Nephron (organoid): ENCODE measurements around the gene NRP2.

Experiments
- H3K27ac Mint-ChIP-seq, 3 experiments: 2 replicates each; pipeline ENCODE4 v1.8.0; 2020; ENCODE audit warnings: mixed read lengths in 3 of 3, mild to moderate bottlenecking in 2 of 3, moderate library complexity in 1 of 3
- H3K27me3 Mint-ChIP-seq: 2 replicates; pipeline ENCODE4 v1.8.0; 2021; ENCODE audit warnings: low read depth, mild to moderate bottlenecking, moderate library complexity, mixed read lengths
- H3K36me3 Mint-ChIP-seq: 2 replicates; pipeline ENCODE4 v1.8.0; 2020; ENCODE audit warnings: low read depth, mixed read lengths
- H3K4me1 Mint-ChIP-seq: 2 replicates; pipeline ENCODE4 v1.8.0; 2020; ENCODE audit warnings: mixed read lengths
- H3K4me3 Mint-ChIP-seq, 3 experiments: 2 replicates each; pipeline ENCODE4 v1.8.0; 2020; ENCODE audit warnings: mild to moderate bottlenecking in 3 of 3, mixed read lengths in 3 of 3, moderate library complexity in 2 of 3
- H3K9me3 Mint-ChIP-seq: 2 replicates; pipeline ENCODE4 v1.8.0; 2020; ENCODE audit warnings: mixed read lengths
- CTCF ChIP-seq, 3 experiments: fragments of 200-600 bp; sonication (generic); IDR thresholded peaks; one replicate each; pipeline ENCODE4 v1.5.0; 2021; ENCODE audit warnings: antibody characterized with exemption in 3 of 3; ENCODE audit not compliant: unreplicated experiment in 3 of 3

The NRP2 gene

DNA sequence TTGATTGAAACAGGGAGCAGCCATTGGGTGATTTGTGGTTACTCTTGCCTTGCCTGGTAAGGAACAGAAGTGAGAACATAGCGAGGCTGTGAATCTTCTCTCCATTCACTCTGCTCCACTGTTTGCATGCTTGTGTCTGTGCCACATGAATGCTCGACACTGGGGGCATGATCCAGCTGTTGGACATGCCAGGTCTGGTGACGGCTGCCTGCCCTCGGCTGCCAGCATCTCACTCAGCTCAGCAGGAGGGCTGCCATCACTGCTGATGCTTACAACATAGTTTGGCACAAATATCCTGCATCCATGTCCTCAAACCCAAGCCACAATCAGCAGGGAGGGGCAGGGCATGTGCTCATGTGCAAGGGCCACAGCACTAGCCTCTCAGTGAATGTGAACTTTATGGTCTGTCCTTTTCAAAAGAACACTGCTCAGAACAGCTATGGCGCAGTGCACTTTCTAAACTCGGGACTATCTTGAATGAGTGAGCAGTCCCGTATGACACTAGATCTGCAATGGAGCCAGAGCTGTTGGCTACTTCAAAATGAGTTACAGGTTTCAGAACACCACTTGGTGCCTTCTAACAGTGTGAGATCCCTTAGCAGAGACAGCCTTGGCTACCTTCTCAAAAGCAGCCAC is 126.3 kb downstream of the NRP2 start:
- Mint-ChIP-seq H3K27me3 (peaks cover 8% of the 10 kb centered on the region), H3K27ac (peak overlapping the region in 1 of 3 experiments; percentile 73), H3K4me1 (peaks cover 27% of the 10 kb centered on the region), H3K9me3 (no peaks in the 10 kb centered on the region), H3K4me3 (no peak overlapping the region), H3K36me3 (no peaks in the 10 kb centered on the region)
- TF ChIP-seq CTCF (IDR thresholded peaks at IDR 0.05; ENCODE audit: unreplicated experiment in 3 of 3), result no peak

GRCh38 chr2:205811387-205811786 is 129.1 kb downstream of the NRP2 start:
- no peak overlapping the region for H3K27ac Mint-ChIP-seq
- peaks cover 19% of the 10 kb centered on the region for H3K4me1 Mint-ChIP-seq
- no peaks in the 10 kb centered on the region for H3K9me3 Mint-ChIP-seq
- no peak for TF ChIP-seq CTCF (IDR thresholded peaks at IDR 0.05; ENCODE audit: unreplicated experiment in 3 of 3)
- no peak overlapping the region for H3K4me3 Mint-ChIP-seq
- H3K27me3 Mint-ChIP-seq, result peaks cover 4% of the 10 kb centered on the region
- no peaks in the 10 kb centered on the region for H3K36me3 Mint-ChIP-seq

GRCh38 chr2:205814039-205814364 is 131.7 kb downstream of the NRP2 start:
- Mint-ChIP-seq H3K27ac (no peak overlapping the region), H3K4me1 (peaks cover 8% of the 10 kb centered on the region), H3K4me3 (no peak overlapping the region), H3K27me3 (no peaks in the 10 kb centered on the region), H3K9me3 (no peaks in the 10 kb centered on the region), H3K36me3 (no peaks in the 10 kb centered on the region)
- no peak for TF ChIP-seq CTCF (IDR thresholded peaks at IDR 0.05; ENCODE audit: unreplicated experiment in 3 of 3)

DNA sequence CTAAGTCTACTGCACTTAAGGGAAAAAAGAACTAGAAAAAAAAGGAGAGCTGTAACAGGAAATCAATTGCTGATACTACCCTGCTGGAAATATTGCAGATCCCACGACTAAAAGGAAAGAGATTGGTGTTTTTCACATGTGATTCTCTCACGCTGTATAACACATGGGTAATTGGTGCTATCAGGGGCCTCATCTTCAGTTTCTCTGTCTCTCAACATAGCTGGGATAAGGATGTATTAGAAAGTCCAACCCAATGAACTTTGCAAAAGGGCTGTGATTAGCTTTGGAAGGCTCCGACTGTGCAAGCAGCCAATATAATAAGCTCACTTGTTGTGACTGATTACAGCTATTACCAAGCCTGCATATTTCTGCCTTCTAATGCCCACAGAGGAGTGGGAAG is 133.4 kb downstream of the NRP2 start:
- H3K36me3 Mint-ChIP-seq, result no peaks in the 10 kb centered on the region

DNA sequence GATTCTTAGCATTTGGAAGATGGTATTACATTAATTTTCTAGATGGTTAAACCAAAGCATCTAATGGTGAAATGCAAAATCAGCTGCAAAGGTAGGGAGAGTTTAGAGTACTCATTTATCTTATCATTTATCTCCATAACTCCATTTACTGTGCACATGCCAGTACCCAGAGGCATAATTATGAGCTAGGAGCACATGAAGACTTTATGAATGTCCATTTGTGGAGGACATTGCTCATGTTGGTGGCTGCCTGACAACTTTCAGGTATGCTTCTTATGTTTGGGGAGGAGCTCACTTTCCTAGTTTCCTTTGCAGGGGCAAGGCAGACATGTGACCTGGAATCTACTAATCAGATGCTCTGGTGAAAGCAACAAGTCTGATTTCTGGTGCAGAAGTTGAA is 134.0 kb downstream of the NRP2 start:
- Mint-ChIP-seq H3K4me3 (no peak overlapping the region), H3K27me3 (no peaks in the 10 kb centered on the region), H3K4me1 (peaks cover 5% of the 10 kb centered on the region), H3K27ac (no peak overlapping the region), H3K36me3 (no peaks in the 10 kb centered on the region), H3K9me3 (no peaks in the 10 kb centered on the region)
- no peak for TF ChIP-seq CTCF (IDR thresholded peaks at IDR 0.05; ENCODE audit: unreplicated experiment in 3 of 3)

More for the DNA sequence above, 133.4 kb downstream of the NRP2 start:
- peak overlapping the region in 1 of 3 experiments; percentile 7 for H3K27ac Mint-ChIP-seq
- H3K4me1 Mint-ChIP-seq, result no peaks in the 10 kb centered on the region
- no peaks in the 10 kb centered on the region for H3K9me3 Mint-ChIP-seq
- TF ChIP-seq CTCF (IDR thresholded peaks at IDR 0.05; ENCODE audit: unreplicated experiment in 3 of 3), result no peak
- no peak overlapping the region for H3K4me3 Mint-ChIP-seq
- H3K27me3 Mint-ChIP-seq, result no peaks in the 10 kb centered on the region

DNA sequence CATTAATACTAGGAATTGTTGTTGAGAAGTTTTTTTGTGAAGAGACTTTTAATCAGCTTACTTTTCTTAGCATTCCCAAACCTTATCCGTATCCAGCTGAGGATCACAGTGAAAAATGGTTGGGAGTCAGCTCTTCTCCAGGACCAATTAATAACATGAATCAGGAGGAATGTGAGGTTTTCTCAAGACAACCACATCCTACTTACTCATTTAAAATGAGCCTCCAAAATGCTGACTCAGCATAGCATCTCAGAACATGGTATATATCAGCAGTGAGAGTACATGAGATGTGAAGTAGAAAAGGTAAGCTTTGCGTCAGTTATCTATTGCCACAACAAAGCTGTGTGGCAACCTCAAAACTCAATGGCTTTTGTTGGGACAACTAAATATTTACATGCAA is 140.3 kb downstream of the NRP2 start:
- no peaks in the 10 kb centered on the region for H3K36me3 Mint-ChIP-seq

More for the DNA sequence above, 140.3 kb downstream of the NRP2 start:
- Mint-ChIP-seq H3K27ac (no peak overlapping the region), H3K27me3 (no peaks in the 10 kb centered on the region), H3K4me1 (peaks cover 16% of the 10 kb centered on the region), H3K4me3 (no peak overlapping the region), H3K9me3 (peaks cover 2% of the 10 kb centered on the region)
- TF ChIP-seq CTCF (IDR thresholded peaks at IDR 0.05; ENCODE audit: unreplicated experiment in 3 of 3), result no peak
